ENCODE data around the gene TTC33. TPM values are rescaled to one million over a fixed set of nuclear protein-coding genes. Genes with fewer than 3 reads are reported as not detected.

The TTC33 gene
- total RNA-seq, 4 donors from 2014 or later = 5.0 to 12.6 (median 7.0) TPM

DNA sequence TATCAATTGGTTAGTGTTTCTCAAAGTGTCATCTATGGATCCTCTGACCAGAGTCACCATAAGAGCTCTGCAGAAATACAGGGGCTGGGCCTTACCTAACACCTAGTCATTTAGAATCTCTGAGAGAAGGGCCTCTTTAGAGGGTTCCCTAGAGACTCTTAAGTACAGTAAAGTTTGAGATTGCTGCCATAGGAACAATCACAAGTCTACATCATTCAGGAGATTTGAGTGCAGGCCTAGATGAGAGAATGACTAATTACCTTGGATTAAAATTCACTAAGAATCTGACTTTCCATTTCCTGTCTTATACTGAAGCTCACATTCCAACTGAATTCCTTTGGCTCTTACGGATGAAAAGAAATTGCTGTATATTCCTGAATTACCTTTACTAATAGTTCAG lies 258.2 kb downstream of the TTC33 start:
- Histone ChIP-seq H3K27ac (no peak overlapping the region), H3K4me3 (no peak overlapping the region), H3K4me1 (no peaks in the 10 kb centered on the region), H3K27me3 (no peaks in the 10 kb centered on the region), H3K9me3 (no peaks in the 10 kb centered on the region), H3K36me3 (no peaks in the 10 kb centered on the region)
- WGBS, 2 donors = 47 to 56% methylated on average over 1 of the region's 1 CpG
- TF ChIP-seq POLR2A (IDR thresholded peaks at IDR 0.05) = no peak
- TF ChIP-seq, protein P1, sequence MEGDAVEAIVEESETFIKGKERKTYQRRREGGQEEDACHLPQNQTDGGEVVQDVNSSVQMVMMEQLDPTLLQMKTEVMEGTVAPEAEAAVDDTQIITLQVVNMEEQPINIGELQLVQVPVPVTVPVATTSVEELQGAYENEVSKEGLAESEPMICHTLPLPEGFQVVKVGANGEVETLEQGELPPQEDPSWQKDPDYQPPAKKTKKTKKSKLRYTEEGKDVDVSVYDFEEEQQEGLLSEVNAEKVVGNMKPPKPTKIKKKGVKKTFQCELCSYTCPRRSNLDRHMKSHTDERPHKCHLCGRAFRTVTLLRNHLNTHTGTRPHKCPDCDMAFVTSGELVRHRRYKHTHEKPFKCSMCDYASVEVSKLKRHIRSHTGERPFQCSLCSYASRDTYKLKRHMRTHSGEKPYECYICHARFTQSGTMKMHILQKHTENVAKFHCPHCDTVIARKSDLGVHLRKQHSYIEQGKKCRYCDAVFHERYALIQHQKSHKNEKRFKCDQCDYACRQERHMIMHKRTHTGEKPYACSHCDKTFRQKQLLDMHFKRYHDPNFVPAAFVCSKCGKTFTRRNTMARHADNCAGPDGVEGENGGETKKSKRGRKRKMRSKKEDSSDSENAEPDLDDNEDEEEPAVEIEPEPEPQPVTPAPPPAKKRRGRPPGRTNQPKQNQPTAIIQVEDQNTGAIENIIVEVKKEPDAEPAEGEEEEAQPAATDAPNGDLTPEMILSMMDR (IDR thresholded peaks at IDR 0.05) = no peak
- intact Hi-C loops (cut with DNase I) = no loop called here
- no peak for DNase-seq

DNA sequence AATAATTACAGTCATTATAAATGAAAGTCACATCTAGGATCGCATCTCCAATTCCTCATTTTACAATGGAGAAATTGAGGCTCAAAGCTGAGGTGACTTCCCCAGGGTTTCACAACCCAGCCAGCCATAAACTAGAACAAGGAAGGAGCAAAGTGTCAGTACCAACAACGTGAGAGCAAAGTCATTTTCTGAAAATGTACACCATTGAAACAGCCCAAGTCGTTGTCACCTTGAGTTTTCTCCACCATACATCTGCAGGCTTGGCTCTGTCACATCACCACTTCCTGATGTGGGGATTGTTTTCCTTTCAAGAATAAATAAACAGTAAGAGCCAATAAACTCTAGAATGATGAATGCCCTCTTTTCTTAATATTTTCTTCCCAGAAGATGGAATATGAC lies 260.5 kb downstream of the TTC33 start:
- H3K27ac ChIP-seq = no peak overlapping the region
- DNase-seq = no peak
- no peak for TF ChIP-seq POLR2A (IDR thresholded peaks at IDR 0.05)
- TF ChIP-seq, protein P1 (IDR thresholded peaks at IDR 0.05) = no peak
- H3K4me1 ChIP-seq = no peaks in the 10 kb centered on the region
- 30 to 51% methylated on average over 3 of the region's 3 CpGs for WGBS, 2 donors
- H3K9me3 ChIP-seq = no peaks in the 10 kb centered on the region
- no peaks in the 10 kb centered on the region for H3K27me3 ChIP-seq
- intact Hi-C loops (cut with DNase I) = no loop called here
- H3K36me3 ChIP-seq = no peaks in the 10 kb centered on the region
- no peak overlapping the region for H3K4me3 ChIP-seq

DNA sequence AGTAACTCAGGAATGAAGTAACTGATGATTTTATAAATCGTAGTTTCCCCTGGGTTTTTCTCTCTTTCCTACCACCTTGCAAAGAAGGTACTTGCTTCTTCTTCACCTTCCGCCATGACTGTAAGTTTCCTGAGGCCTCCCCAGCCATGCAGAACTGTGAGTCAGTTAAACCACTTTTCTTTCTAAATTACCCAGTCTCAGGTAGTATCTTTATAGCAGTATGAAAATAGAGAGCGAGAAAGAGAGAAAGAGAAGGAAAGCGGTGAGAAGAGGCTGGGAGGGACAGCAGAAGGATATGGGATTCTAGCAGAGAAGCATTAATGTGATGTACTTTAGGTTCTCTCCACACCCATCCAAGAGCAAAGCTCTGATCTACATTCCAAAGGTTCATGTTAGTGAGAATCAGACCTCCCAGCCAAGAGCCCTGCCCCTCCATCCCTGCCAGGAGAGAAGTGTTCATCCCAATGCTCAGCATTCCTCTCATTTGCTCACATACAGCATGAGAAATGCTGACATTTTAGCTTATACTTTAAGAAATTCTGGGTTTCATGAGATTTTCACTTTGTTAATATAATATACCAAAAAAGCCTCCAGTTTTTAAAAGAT lies 261.0 kb downstream of the TTC33 start:
- WGBS, 2 donors = 82 to 89% methylated on average over 3 of the region's 4 CpGs
- no peaks in the 10 kb centered on the region for H3K36me3 ChIP-seq
- TF ChIP-seq, protein P1 (IDR thresholded peaks at IDR 0.05) = no peak
- TF ChIP-seq POLR2A (IDR thresholded peaks at IDR 0.05) = no peak
- H3K27ac ChIP-seq = no peak overlapping the region
- DNase-seq = no peak
- no peaks in the 10 kb centered on the region for H3K4me1 ChIP-seq
- intact Hi-C loops (cut with DNase I) = no loop called here
- H3K27me3 ChIP-seq = no peaks in the 10 kb centered on the region
- no peak overlapping the region for H3K4me3 ChIP-seq
- H3K9me3 ChIP-seq = no peaks in the 10 kb centered on the region

DNA sequence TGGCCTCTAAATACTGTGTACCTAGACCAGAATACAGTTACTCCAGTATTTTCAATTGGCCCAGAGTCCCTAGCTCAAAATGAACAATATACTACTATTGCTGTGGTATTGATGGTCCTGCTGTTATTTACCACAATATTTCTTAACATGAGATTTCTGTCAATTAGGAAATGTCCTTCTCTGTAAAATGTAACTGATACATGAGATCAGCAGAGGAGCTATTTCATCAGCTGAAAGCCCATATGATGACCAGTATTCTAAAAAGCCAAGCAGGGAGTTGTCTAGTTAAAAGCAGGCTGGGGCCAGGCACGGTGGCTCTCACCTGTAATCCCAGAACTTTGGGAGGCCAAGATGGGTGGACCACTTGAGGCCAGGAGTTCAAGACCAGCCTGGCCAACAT lies 263.7 kb downstream of the TTC33 start:
- H3K36me3 ChIP-seq = no peaks in the 10 kb centered on the region
- no peaks in the 10 kb centered on the region for H3K27me3 ChIP-seq
- intact Hi-C loops (cut with DNase I) = no loop called here
- 67 to 100% methylated on average over 1 of the region's 1 CpG for WGBS, 2 donors
- H3K27ac ChIP-seq = no peak overlapping the region
- no peak overlapping the region for H3K4me3 ChIP-seq
- no peak for DNase-seq
- TF ChIP-seq, protein P1 (IDR thresholded peaks at IDR 0.05) = no peak
- TF ChIP-seq POLR2A (IDR thresholded peaks at IDR 0.05) = no peak
- H3K4me1 ChIP-seq = no peaks in the 10 kb centered on the region
- no peaks in the 10 kb centered on the region for H3K9me3 ChIP-seq

DNA sequence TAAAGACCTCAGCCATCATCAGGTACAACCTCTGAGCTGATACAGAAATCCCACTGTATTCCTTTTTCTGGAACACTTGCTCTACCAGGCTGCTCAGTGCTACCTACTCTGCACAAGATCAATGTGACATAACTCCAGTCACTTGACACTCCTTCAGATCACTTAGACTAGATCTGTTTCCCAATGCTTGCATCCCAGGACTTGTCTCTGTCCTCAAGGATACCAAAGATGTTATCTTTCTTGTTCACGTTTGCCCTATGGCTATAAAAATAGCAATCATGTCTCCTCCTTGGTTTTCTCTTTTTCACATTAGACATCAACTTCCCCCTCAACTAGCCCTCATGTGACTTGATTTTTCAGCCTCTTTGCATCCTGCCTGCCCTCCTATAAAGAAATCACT lies 264.1 kb downstream of the TTC33 start:
- DNase-seq = no peak
- Histone ChIP-seq H3K9me3 (no peaks in the 10 kb centered on the region), H3K27ac (no peak overlapping the region), H3K4me1 (no peaks in the 10 kb centered on the region), H3K27me3 (no peaks in the 10 kb centered on the region), H3K4me3 (no peak overlapping the region), H3K36me3 (no peaks in the 10 kb centered on the region)
- TF ChIP-seq, protein P1 (IDR thresholded peaks at IDR 0.05) = no peak
- TF ChIP-seq POLR2A (IDR thresholded peaks at IDR 0.05) = no peak
- 57 to 100% methylated on average over 1 of the region's 1 CpG for WGBS, 2 donors
- intact Hi-C loops (cut with DNase I) = no loop called here
